Measurements from ENCODE around the gene TTLL10. TPM values are rescaled to one million over a fixed set of nuclear protein-coding genes. Genes with fewer than 3 reads are reported as not detected.
A peak's percentile ranks its signal among the peaks of the same experiment; 100 is the strongest.

TTLL10 gene
- total and polyA plus RNA-seq, 2 of the 4 experiments (the other 2 are of a cell fraction), result not detected

GRCh38 chr1:1238702-1239178 is 65.1 kb downstream of the TTLL10 start:
- Histone ChIP-seq H2BK20ac (ENCODE audit: low read depth, low read length) (no peak overlapping the region), H3K23ac (ENCODE audit: low read depth, low read length) (no peak overlapping the region), H3K56ac (ENCODE audit: extremely low read depth, insufficient read depth, low read length) (no peak overlapping the region), H3K14ac (replicated peaks; ENCODE audit: low read depth, low read length) (no peak overlapping the region), H3K9ac (ENCODE audit: low read depth, low read length) (no peak overlapping the region), H4K8ac (ENCODE audit: low read depth in 2 of 2, low read length in 2 of 2) (no peak overlapping the region), H3K18ac (ENCODE audit: low read depth, low read length) (no peak overlapping the region), H4K5ac (ENCODE audit: low read depth, low read length) (no peak overlapping the region), H3K79me1 (ENCODE audit: low read depth in 1 of 2, low read length in 2 of 2) (peaks cover 3 to 23% of the 10 kb centered on the region in 2 experiments; a peak in 3 of 4 replicates), H3K27ac (ENCODE audit: insufficient read depth, low read length) (no peak overlapping the region), H3K4me2 (ENCODE audit: low read depth, low read length) (no peak overlapping the region), H3K4me3 (ENCODE audit: insufficient read depth, low read depth, low read length) (no peak overlapping the region), H3K4me1 (ENCODE audit: control insufficient read depth, insufficient read depth, low read length) (peaks cover 14% of the 10 kb centered on the region), H2BK5ac (ENCODE audit: low read depth, low read length, poor library complexity, severe bottlenecking) (no peak overlapping the region), H3K9me3 (ENCODE audit: control insufficient read depth, insufficient read depth, low read length) (no peaks in the 10 kb centered on the region), H3K9me1 (ENCODE audit: insufficient read depth, low read length) (no peaks in the 10 kb centered on the region), H3K4ac (ENCODE audit: low read depth, low read length) (no peak overlapping the region), H4K91ac (ENCODE audit: insufficient read depth, low read depth, low read length) (no peak overlapping the region), H2BK15ac (ENCODE audit: low read depth, low read length) (no peak overlapping the region), H4K20me1 (ENCODE audit: insufficient read depth, low read length) (no peaks in the 10 kb centered on the region), H3K36me3 (ENCODE audit: control insufficient read depth, insufficient read depth, low read length) (peaks cover 2% of the 10 kb centered on the region; the same call in 1 of the 2 replicates), H2BK120ac (ENCODE audit: low read depth, low read length) (no peak overlapping the region), H2AFZ (replicated peaks; ENCODE audit: low read length, poor library complexity) (no peak overlapping the region), H2AK9ac (replicated peaks; ENCODE audit: low read depth, low read length, poor library complexity) (peak overlapping the region; percentile 37), H3K27me3 (ENCODE audit: control insufficient read depth, insufficient read depth, low read length) (no peaks in the 10 kb centered on the region), H2AK5ac (ENCODE audit: low read depth, low read length) (peak overlapping the region; percentile 70; the same call in 1 of the 2 replicates)
- no peak for DNase-seq
- BruUV-seq (replicated peaks), result no TSS peak
- POLR2A ChIA-PET (ENCODE audit: unreplicated experiment), result interaction anchor here (0.5 kb wide), 1 partner anchor 30 kb away, joined by 3 read pairs; no protein-coding TSS in a partner anchor
- TF ChIP-seq MAZ (IDR thresholded peaks at IDR 0.05; ENCODE audit: borderline replicate concordance, low read depth, low read length) (no peak), SMC3 (IDR thresholded peaks at IDR 0.05; ENCODE audit: low read depth, low read length) (no peak), POLR2A (IDR thresholded peaks at IDR 0.05; ENCODE audit: low read depth, low read length) (no peak), RAD21 (IDR thresholded peaks at IDR 0.05; ENCODE audit: low read length) (no peak), RCOR1 (IDR thresholded peaks at IDR 0.05; ENCODE audit: insufficient replicate concordance, low read length) (no peak), MAFK (IDR thresholded peaks at IDR 0.05; ENCODE audit: low read depth, low read length) (no peak), ELK1 (IDR thresholded peaks at IDR 0.05; ENCODE audit: borderline replicate concordance, low read depth, low read length) (no peak), CTCF (conservative IDR thresholded peaks at IDR 0.05; ENCODE audit: low read depth, low read length) (no peak), CEBPB (IDR thresholded peaks at IDR 0.05; ENCODE audit: low read depth, low read length) (no peak), MXI1 (IDR thresholded peaks at IDR 0.05; ENCODE audit: borderline replicate concordance, low read depth, low read length) (no peak), USF2 (IDR thresholded peaks at IDR 0.05; ENCODE audit: low read depth, low read length) (no peak), NFE2L2 (IDR thresholded peaks at IDR 0.05; ENCODE audit: low read depth, low read length) (no peak), RFX5 (IDR thresholded peaks at IDR 0.05; ENCODE audit: low read depth, low read length) (no peak), CHD1 (IDR thresholded peaks at IDR 0.05; ENCODE audit: low read depth, low read length) (no peak), BHLHE40 (IDR thresholded peaks at IDR 0.05; ENCODE audit: low read depth, low read length) (no peak)
- no peak for ATAC-seq (ENCODE audit: low read depth)
- in situ Hi-C loops (cut with MboI; ENCODE audit: low sequenced_read_pairs) (no loop called here), dilution Hi-C loops (cut with HindIII; ENCODE audit: low sequenced_read_pairs, unreplicated experiment) (no loop called here), intact Hi-C loops (cut with micrococcal nuclease) (no loop called here)
- CTCF ChIA-PET, result no interaction called here
- 81% methylated on average over 9 of the region's 19 CpGs; no CpG with 5 or more reads in 1 of the 2 experiments for WGBS, 2 experiments (ENCODE audit: extremely low coverage in 2 of 2, insufficient read length in 1 of 2)
